HepG2 (cell line): ENCODE data around the gene ZBTB7C. TPM values are rescaled to one million over a fixed set of nuclear protein-coding genes. Genes with fewer than 3 reads are reported as not detected.

Experiments
- ATAC-seq: fragments of 200-7000 bp; cut with Tn5 transposase; 3 replicates; pipeline ENCODE4 v1.9.1; 2020; ENCODE audit warnings: mild to moderate bottlenecking, moderate library complexity
- BruUV-seq: library from RNA; stranded (reverse); fragments of 400-500 nt; replicated peaks from 2 replicates; lab custom pipeline; 2021; lab: Mats Ljungman, UMichigan
- CTCF ChIA-PET: fragments of 300-600 bp; formaldehyde crosslinking; extraction: SDS; loops from one replicate; lab custom pipeline; 2021; ENCODE audit warnings: low total read pairs, inconsistent platforms, low intra/inter-chr PET ratio; lab: Yijun Ruan, JAX
- POLR2A ChIA-PET: fragments of 350-600 bp; sonication (Branson Sonifier 250); formaldehyde crosslinking; loops from one replicate; lab custom pipeline; 2020; ENCODE audit warnings: antibody characterized with exemption, inconsistent platforms; lab: Yijun Ruan, JAX
- DNase-seq: peaks from one replicate; pipeline ENCODE4 v3.0.0-alpha.2; 2015; ENCODE audit warnings: low spot score
- FAIRE-seq: peaks from 3 replicates; lab custom pipeline; 2011; peaks lifted over from hg19 to GRCh38; lab: Jason Lieb, UNC
- H2AFZ ChIP-seq: one replicate; pipeline ENCODE4 v1.6.1; 2011; ENCODE audit warnings: low read length, inconsistent platforms
- H3K27ac ChIP-seq: fragments of 300-600 bp; 3 replicates; pipeline ENCODE4 v1.8.0; 2011; ENCODE audit warnings: mixed run types, mild to moderate bottlenecking, mixed read lengths, low read length, inconsistent platforms; ENCODE audit not compliant: insufficient read depth; ENCODE audit errors: extremely low read length
- H3K27me3 ChIP-seq, 2 experiments: fragments of 200-600 bp in 1 of 2; 2 replicates in 1 of 2; 3 replicates in 1 of 2; pipeline versions ENCODE4 v1.6.0 to v1.8.0; 2011; ENCODE audit warnings: low read length in 2 of 2, mild to moderate bottlenecking in 2 of 2, moderate library complexity in 2 of 2, inconsistent platforms in 1 of 2; ENCODE audit not compliant: insufficient read depth in 2 of 2, control insufficient read depth in 1 of 2
- H3K36me3 ChIP-seq, 2 experiments: fragments of 200-600 bp in 1 of 2; replicated peaks in 1 of 2; 2 replicates in 1 of 2; 3 replicates in 1 of 2; pipeline versions ENCODE4 v1.5.1 to v1.8.0; 2011; ENCODE audit warnings: low read length in 2 of 2, inconsistent platforms in 1 of 2; ENCODE audit not compliant: insufficient read depth in 2 of 2, control insufficient read depth in 1 of 2
- H3K4me1 ChIP-seq: 2 replicates; pipeline ENCODE4 v1.5.1; 2012; ENCODE audit warnings: low read length, inconsistent platforms; ENCODE audit not compliant: insufficient read depth
- H3K4me2 ChIP-seq: 2 replicates; pipeline ENCODE4 v1.6.0; 2011; ENCODE audit warnings: low read depth, low read length, inconsistent platforms
- H3K4me3 ChIP-seq, 3 experiments: fragments of 200-600 bp in 1 of 3; sonication (generic), shearing (Covaris generic) in 1 of 3; replicated peaks in 1 of 3; 2 replicates each; pipeline ENCODE4 v1.5.1; 2011 to 2016; ENCODE audit warnings: low read length in 3 of 3, inconsistent platforms in 2 of 3, low read depth in 2 of 3, mild to moderate bottlenecking in 2 of 3, control low read depth in 1 of 3, mixed read lengths in 1 of 3; ENCODE audit not compliant: insufficient read depth in 1 of 3
- H3K79me2 ChIP-seq: one replicate; pipeline ENCODE4 v1.6.1; 2011; ENCODE audit warnings: low read length, inconsistent platforms; ENCODE audit not compliant: insufficient read depth
- H3K9ac ChIP-seq: 2 replicates; pipeline ENCODE4 v1.6.0; 2011; ENCODE audit warnings: mild to moderate bottlenecking, low read depth, low read length, inconsistent platforms; ENCODE audit not compliant: insufficient read depth
- H3K9me3 ChIP-seq: 2 replicates; pipeline ENCODE4 v1.5.1; 2012; ENCODE audit warnings: mild to moderate bottlenecking, low read length
- H4K20me1 ChIP-seq: 2 replicates; pipeline ENCODE4 v1.6.0; 2011; ENCODE audit warnings: inconsistent platforms, mild to moderate bottlenecking, low read length, moderate library complexity; ENCODE audit not compliant: insufficient read depth
- ELF3 ChIP-seq: IDR thresholded peaks from 2 replicates; pipeline ENCODE4 v1.6.1; 2016; ENCODE audit warnings: missing genetic modification reagents, missing compliant biosample characterization
- GTF3A ChIP-seq: sonication (generic); formaldehyde crosslinking; conservative IDR thresholded peaks from 2 replicates; pipeline ENCODE4 v1.4.0; 2020; ENCODE audit warnings: mild to moderate bottlenecking, missing genetic modification reagents
- HNF4G ChIP-seq, 2 experiments: sonication (generic) in 1 of 2; formaldehyde crosslinking in 1 of 2; IDR thresholded peaks; 2 replicates each; pipeline versions ENCODE4 v1.4.0 to v1.6.1; 2011 to 2020; ENCODE audit warnings: borderline replicate concordance in 2 of 2, low read depth in 2 of 2, mild to moderate bottlenecking in 2 of 2, low read length in 1 of 2, missing genetic modification reagents in 1 of 2, moderate library complexity in 1 of 2
- NR2F6 ChIP-seq, 2 experiments: IDR thresholded peaks; 2 replicates each; pipeline ENCODE4 v1.6.1; 2016; ENCODE audit warnings: antibody characterized with exemption in 1 of 2, mild to moderate bottlenecking in 1 of 2
- ONECUT2 ChIP-seq: sonication (generic); formaldehyde crosslinking; IDR thresholded peaks from 2 replicates; pipeline ENCODE4 v1.4.0; 2020; ENCODE audit warnings: missing genetic modification reagents
- POLR2AphosphoS2 ChIP-seq: IDR thresholded peaks from 2 replicates; pipeline ENCODE4 v1.6.1; 2011; ENCODE audit warnings: low read depth, low read length, improper control_type of control experiment
- SMARCC2 ChIP-seq: fragments of 450-650 bp; IDR thresholded peaks from 2 replicates; pipeline ENCODE4 v1.6.1; 2017; ENCODE audit warnings: antibody characterized with exemption, mild to moderate bottlenecking
- WGBS: methylation state at CpG from one replicate; pipeline ENCODE4 v1.1.6; 2017; ENCODE audit warnings: low lambda C conversion rate; 5-methylcytosine and 5-hydroxymethylcytosine counted together
- in situ Hi-C: cut with HindIII; loops from 2 replicates; pipeline ENCODE4 v1.10.0; 2017; ENCODE audit warnings: low pct_unique_long_range_greater_than_20kb; ENCODE audit not compliant: extremely low pct_ligation_motif_present
- intact Hi-C: fragments of 100-400 bp; cut with micrococcal nuclease; formaldehyde crosslinking; loops from one replicate; pipeline ENCODE4 v1.10.0; 2022; ENCODE audit not compliant: unreplicated experiment
- polyA plus RNA-seq, 8 experiments: library from polyadenylated mRNA; depleted of rRNA in 3 of 8; stranded (reverse) in 7 of 8; unstranded in 1 of 8; fragments of >200 nt; fragmentation: Illumina TruSeq in 4 of 8; extraction: Trizol in 4 of 8; gene quantifications; 2 replicates each; pipeline versions ENCODE4 v1.2.1 to v1.2.3, GENCODE V29; 2011 to 2016; ENCODE audit warnings: low read depth in 4 of 8, missing spikeins in 1 of 8, mixed read lengths in 1 of 8; ENCODE audit not compliant: insufficient read depth in 1 of 8
- total RNA-seq, 5 experiments: library from RNA; depleted of rRNA; stranded (reverse); fragments of >200 nt; fragmentation: Illumina TruSeq; extraction: Trizol; gene quantifications; 2 replicates each; pipeline ENCODE4 v1.2.3, GENCODE V29; 2016; ENCODE audit warnings: low read depth in 1 of 5
- TF ChIP-seq, protein P1 (sequence below): sonication (generic); formaldehyde crosslinking; IDR thresholded peaks from one replicate; pipeline ENCODE4 v1.5.1; 2020; ENCODE audit warnings: mild to moderate bottlenecking, missing genetic modification reagents; ENCODE audit errors: not compliant biosample characterization
- TF ChIP-seq, protein P2 (sequence below): sonication (generic); formaldehyde crosslinking; IDR thresholded peaks from 2 replicates; pipeline ENCODE4 v1.4.0; 2020; ENCODE audit warnings: missing genetic modification reagents, borderline replicate concordance

Gene ZBTB7C
- total and polyA plus RNA-seq, 2 of the 13 experiments (the other 11 are each of a cell fraction or from before 2014, with no cell fraction given) = 0.01 to 0.04 TPM

DNA sequence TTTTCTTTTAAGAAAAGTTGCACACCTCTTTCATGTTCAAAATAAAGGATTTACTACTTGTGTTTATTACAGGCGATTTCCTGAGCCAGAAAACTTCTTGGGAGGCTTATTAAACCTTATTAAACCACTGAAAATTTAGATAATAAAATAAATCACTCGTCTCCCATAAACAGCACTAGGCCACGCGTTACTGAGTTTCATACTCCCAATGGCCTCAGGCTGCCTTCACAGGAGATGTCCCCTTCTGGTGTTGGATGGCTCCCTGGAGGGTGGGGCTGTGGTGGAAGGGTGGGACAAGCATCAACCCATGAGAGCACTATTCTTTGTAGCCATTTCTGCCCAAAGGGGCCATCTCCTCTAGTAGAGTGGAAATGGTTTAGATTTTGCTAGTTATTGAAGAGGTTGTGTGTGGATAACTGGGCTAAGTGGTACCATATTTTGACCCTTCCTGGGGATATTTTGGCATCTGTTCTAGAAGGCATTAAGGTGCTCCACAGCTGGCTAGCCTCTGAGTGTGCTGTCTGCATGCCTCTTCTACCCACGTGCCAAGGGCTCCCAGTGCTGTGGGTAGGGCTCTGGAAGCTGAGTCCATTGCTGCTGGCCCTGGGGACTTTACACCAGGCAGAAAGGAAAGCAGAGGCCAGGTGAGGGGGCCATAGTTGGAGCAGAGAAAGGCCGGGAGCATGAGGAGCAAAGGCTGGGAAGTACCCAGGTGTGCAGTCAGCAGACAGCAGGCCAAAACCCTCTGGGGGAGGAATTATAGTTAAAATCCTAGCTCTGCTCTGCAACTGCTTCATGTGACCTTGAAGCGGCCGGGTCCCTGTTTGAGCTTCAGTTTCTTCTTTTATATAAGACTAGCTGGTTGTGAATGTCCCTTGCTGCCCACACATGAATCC is 357.0 kb downstream of the ZBTB7C start:
- no peak for DNase-seq
- no peaks in the 10 kb centered on the region; a peak in 2 of 5 replicates for H3K27me3 ChIP-seq
- H3K27ac ChIP-seq = no peak overlapping the region
- no peaks in the 10 kb centered on the region for H3K9me3 ChIP-seq
- 22% methylated on average over 8 of the region's 8 CpGs for WGBS
- intact Hi-C loops = no loop called here
- POLR2A ChIA-PET = no interaction called here
- BruUV-seq = no TSS peak
- H3K4me3 ChIP-seq = no peak overlapping the region
- no peaks in the 10 kb centered on the region for H3K79me2 ChIP-seq
- in situ Hi-C loops = no loop called here
- H3K9ac ChIP-seq = no peak overlapping the region
- no peaks in the 10 kb centered on the region for H3K36me3 ChIP-seq
- ATAC-seq = peak; percentile 43; the same call in 2 of the 3 replicates
- H2AFZ ChIP-seq = no peak overlapping the region
- CTCF ChIA-PET = no interaction called here
- H4K20me1 ChIP-seq = no peaks in the 10 kb centered on the region
- FAIRE-seq = no peak
- H3K4me2 ChIP-seq = no peak overlapping the region
- peaks cover 6% of the 10 kb centered on the region for H3K4me1 ChIP-seq
- no peak for TF ChIP-seq ELF3
- no peak for TF ChIP-seq GTF3A (CRISPR knock-in tag)
- TF ChIP-seq HNF4G (IDR thresholded peaks at IDR 0.05; ENCODE audit: borderline replicate concordance, low read depth, low read length) = no peak
- TF ChIP-seq HNF4G (CRISPR knock-in tag; IDR thresholded peaks at IDR 0.05; ENCODE audit: borderline replicate concordance, low read depth) = no peak
- TF ChIP-seq, protein P1, sequence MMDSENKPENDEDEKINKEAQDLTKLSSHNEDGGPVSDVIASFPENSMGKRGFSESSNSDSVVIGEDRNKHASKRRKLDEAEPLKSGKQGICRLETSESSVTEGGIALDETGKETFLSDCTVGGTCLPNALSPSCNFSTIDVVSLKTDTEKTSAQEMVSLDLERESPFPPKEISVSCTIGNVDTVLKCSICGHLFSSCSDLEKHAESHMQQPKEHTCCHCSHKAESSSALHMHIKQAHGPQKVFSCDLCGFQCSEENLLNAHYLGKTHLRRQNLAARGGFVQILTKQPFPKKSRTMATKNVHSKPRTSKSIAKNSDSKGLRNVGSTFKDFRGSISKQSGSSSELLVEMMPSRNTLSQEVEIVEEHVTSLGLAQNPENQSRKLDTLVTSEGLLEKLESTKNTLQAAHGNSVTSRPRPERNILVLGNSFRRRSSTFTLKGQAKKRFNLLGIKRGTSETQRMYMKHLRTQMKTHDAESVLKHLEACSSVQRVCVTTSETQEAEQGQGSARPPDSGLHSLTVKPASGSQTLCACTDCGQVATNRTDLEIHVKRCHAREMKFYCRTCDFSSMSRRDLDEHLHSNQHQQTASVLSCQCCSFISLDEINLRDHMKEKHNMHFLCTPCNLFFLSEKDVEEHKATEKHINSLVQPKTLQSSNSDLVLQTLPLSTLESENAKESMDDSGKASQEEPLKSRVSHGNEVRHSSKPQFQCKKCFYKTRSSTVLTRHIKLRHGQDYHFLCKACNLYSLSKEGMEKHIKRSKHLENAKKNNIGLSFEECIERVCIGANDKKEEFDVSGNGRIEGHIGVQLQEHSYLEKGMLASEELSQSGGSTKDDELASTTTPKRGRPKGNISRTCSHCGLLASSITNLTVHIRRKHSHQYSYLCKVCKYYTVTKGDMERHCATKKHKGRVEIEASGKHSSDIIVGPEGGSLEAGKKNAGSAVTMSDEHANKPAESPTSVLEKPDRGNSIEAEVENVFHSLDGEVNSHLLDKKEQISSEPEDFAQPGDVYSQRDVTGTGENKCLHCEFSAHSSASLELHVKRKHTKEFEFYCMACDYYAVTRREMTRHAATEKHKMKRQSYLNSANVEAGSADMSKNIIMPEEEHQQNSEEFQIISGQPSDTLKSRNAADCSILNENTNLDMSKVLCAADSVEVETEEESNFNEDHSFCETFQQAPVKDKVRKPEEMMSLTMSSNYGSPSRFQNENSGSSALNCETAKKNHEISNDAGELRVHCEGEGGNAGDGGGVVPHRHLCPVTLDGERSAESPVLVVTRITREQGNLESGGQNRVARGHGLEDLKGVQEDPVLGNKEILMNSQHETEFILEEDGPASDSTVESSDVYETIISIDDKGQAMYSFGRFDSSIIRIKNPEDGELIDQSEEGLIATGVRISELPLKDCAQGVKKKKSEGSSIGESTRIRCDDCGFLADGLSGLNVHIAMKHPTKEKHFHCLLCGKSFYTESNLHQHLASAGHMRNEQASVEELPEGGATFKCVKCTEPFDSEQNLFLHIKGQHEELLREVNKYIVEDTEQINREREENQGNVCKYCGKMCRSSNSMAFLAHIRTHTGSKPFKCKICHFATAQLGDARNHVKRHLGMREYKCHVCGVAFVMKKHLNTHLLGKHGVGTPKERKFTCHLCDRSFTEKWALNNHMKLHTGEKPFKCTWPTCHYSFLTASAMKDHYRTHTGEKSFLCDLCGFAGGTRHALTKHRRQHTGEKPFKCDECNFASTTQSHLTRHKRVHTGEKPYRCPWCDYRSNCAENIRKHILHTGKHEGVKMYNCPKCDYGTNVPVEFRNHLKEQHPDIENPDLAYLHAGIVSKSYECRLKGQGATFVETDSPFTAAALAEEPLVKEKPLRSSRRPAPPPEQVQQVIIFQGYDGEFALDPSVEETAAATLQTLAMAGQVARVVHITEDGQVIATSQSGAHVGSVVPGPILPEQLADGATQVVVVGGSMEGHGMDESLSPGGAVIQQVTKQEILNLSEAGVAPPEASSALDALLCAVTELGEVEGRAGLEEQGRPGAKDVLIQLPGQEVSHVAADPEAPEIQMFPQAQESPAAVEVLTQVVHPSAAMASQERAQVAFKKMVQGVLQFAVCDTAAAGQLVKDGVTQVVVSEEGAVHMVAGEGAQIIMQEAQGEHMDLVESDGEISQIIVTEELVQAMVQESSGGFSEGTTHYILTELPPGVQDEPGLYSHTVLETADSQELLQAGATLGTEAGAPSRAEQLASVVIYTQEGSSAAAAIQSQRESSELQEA (CRISPR knock-in tag) = no peak
- no peak for TF ChIP-seq ONECUT2
- TF ChIP-seq, protein P2, sequence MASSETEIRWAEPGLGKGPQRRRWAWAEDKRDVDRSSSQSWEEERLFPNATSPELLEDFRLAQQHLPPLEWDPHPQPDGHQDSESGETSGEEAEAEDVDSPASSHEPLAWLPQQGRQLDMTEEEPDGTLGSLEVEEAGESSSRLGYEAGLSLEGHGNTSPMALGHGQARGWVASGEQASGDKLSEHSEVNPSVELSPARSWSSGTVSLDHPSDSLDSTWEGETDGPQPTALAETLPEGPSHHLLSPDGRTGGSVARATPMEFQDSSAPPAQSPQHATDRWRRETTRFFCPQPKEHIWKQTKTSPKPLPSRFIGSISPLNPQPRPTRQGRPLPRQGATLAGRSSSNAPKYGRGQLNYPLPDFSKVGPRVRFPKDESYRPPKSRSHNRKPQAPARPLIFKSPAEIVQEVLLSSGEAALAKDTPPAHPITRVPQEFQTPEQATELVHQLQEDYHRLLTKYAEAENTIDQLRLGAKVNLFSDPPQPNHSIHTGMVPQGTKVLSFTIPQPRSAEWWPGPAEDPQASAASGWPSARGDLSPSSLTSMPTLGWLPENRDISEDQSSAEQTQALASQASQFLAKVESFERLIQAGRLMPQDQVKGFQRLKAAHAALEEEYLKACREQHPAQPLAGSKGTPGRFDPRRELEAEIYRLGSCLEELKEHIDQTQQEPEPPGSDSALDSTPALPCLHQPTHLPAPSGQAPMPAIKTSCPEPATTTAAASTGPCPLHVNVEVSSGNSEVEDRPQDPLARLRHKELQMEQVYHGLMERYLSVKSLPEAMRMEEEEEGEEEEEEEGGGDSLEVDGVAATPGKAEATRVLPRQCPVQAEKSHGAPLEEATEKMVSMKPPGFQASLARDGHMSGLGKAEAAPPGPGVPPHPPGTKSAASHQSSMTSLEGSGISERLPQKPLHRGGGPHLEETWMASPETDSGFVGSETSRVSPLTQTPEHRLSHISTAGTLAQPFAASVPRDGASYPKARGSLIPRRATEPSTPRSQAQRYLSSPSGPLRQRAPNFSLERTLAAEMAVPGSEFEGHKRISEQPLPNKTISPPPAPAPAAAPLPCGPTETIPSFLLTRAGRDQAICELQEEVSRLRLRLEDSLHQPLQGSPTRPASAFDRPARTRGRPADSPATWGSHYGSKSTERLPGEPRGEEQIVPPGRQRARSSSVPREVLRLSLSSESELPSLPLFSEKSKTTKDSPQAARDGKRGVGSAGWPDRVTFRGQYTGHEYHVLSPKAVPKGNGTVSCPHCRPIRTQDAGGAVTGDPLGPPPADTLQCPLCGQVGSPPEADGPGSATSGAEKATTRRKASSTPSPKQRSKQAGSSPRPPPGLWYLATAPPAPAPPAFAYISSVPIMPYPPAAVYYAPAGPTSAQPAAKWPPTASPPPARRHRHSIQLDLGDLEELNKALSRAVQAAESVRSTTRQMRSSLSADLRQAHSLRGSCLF (CRISPR knock-in tag) = no peak
- TF ChIP-seq POLR2AphosphoS2 = no peak
- no peak for TF ChIP-seq NR2F6 (IDR thresholded peaks at IDR 0.05)
- no peak for TF ChIP-seq NR2F6 (CRISPR knock-in tag; IDR thresholded peaks at IDR 0.05)
- no peak for TF ChIP-seq SMARCC2
